K562 (cell line): Measurements from ENCODE around the gene RNPEPL1. TPM values are rescaled to one million over a fixed set of nuclear protein-coding genes. Genes with fewer than 3 reads are reported as not detected.

Source experiments
- ATAC-seq: fragments of 200-7000 bp; cut with Tn5 transposase; 3 replicates; pipeline ENCODE4 v1.9.1; 2020; ENCODE audit warnings: moderate library complexity
- BruUV-seq: library from RNA; stranded (reverse); fragments of 400-500 nt; replicated peaks from 2 replicates; lab custom pipeline; 2021; lab: Mats Ljungman, UMichigan
- CTCF ChIA-PET: fragments of 300-600 bp; formaldehyde crosslinking; extraction: SDS; loops from one replicate; lab custom pipeline; 2021; ENCODE audit warnings: low intra/inter-chr PET ratio; lab: Yijun Ruan, JAX
- POLR2A ChIA-PET: fragments of 300-600, 350-650 bp; sonication (Branson Sonifier 250); formaldehyde crosslinking; extraction: SDS; loops from one replicate; lab custom pipeline; 2021; ENCODE audit warnings: antibody characterized with exemption, inconsistent platforms; lab: Yijun Ruan, JAX
- DNase-seq, 4 experiments: peaks; one replicate each; pipeline versions ENCODE4 v3.0.0 to v3.0.0-alpha.2; 2011 to 2018; ENCODE audit warnings: low spot score in 3 of 4, mixed read lengths in 3 of 4; ENCODE audit errors: extremely low read depth in 1 of 4
- FAIRE-seq: peaks from 2 replicates; lab custom pipeline; 2011; peaks lifted over from hg19 to GRCh38; lab: Jason Lieb, UNC
- H2AFZ ChIP-seq: 2 replicates; pipeline ENCODE4 v1.6.0; 2011; ENCODE audit warnings: low read depth, low read length, control low read depth, inconsistent platforms
- H3K27ac ChIP-seq: fragments of 200-600 bp; 3 replicates; pipeline ENCODE4 v1.8.0; 2011; ENCODE audit warnings: low read depth, mild to moderate bottlenecking, control low read depth, inconsistent platforms, low read length, moderate library complexity, mixed read lengths; ENCODE audit errors: extremely low read depth
- H3K27me3 ChIP-seq, 2 experiments: fragments of 300-600 bp in 1 of 2; 2 replicates in 1 of 2; 3 replicates in 1 of 2; pipeline versions ENCODE4 v1.6.0 to v1.8.0; 2011; ENCODE audit warnings: inconsistent platforms in 2 of 2, low read length in 2 of 2, mild to moderate bottlenecking in 1 of 2, mixed read lengths in 1 of 2, moderate library complexity in 1 of 2; ENCODE audit not compliant: control insufficient read depth in 2 of 2, insufficient read depth in 2 of 2
- H3K36me3 ChIP-seq: fragments of 300-600 bp; 3 replicates; pipeline ENCODE4 v1.8.0; 2011; ENCODE audit warnings: mild to moderate bottlenecking, low read length, inconsistent platforms; ENCODE audit not compliant: control insufficient read depth, insufficient read depth
- H3K4me1 ChIP-seq, 2 experiments: fragments of 200-600 bp in 1 of 2; replicated peaks in 1 of 2; 2 replicates in 1 of 2; 3 replicates in 1 of 2; pipeline versions ENCODE4 v1.5.1 to v1.8.0; 2011; ENCODE audit warnings: inconsistent platforms in 2 of 2, low read length in 2 of 2, mild to moderate bottlenecking in 1 of 2, mixed read lengths in 1 of 2, moderate library complexity in 1 of 2; ENCODE audit not compliant: control insufficient read depth in 2 of 2, insufficient read depth in 2 of 2
- H3K4me2 ChIP-seq: 2 replicates; pipeline ENCODE4 v1.6.1; 2011; ENCODE audit warnings: low read length, control low read depth, inconsistent platforms, mixed read lengths; ENCODE audit not compliant: insufficient read depth
- H3K4me3 ChIP-seq: fragments of 200-600 bp; sonication (generic), shearing (Covaris generic); 2 replicates; pipeline ENCODE4 v1.5.1; 2016; ENCODE audit warnings: control low read depth, inconsistent platforms
- H3K79me2 ChIP-seq: fragments of 200-600 bp; 3 replicates; pipeline ENCODE4 v1.8.0; 2011; ENCODE audit warnings: low read length, inconsistent platforms; ENCODE audit not compliant: control insufficient read depth, insufficient read depth
- H3K9ac ChIP-seq, 2 experiments: 2 replicates each; pipeline versions ENCODE4 v1.6.0 to v1.6.1; 2011; ENCODE audit warnings: low read depth in 2 of 2, low read length in 2 of 2, control low read depth in 1 of 2, inconsistent platforms in 1 of 2, mild to moderate bottlenecking in 1 of 2, mixed read lengths in 1 of 2; ENCODE audit not compliant: insufficient read depth in 1 of 2
- H3K9me1 ChIP-seq: one replicate; pipeline ENCODE4 v1.6.0; 2011; ENCODE audit warnings: inconsistent platforms, mild to moderate bottlenecking, low read length, moderate library complexity; ENCODE audit not compliant: control insufficient read depth, insufficient read depth
- H3K9me3 ChIP-seq: replicated peaks from 2 replicates; pipeline ENCODE4 v1.5.1; 2011; ENCODE audit warnings: low read depth, low read length, inconsistent platforms; ENCODE audit not compliant: control insufficient read depth, insufficient read depth
- H4K20me1 ChIP-seq: replicated peaks from 2 replicates; pipeline ENCODE4 v1.6.1; 2011; ENCODE audit warnings: low read length, inconsistent platforms, mixed read lengths; ENCODE audit not compliant: control insufficient read depth, insufficient read depth
- GATAD2A ChIP-seq: fragments of 450-650 bp; IDR thresholded peaks from 2 replicates; pipeline ENCODE4 v1.6.1; 2017
- GTF2E2 ChIP-seq: fragments of 200-800 bp; sonication (Bioruptor generic); IDR thresholded peaks from 2 replicates; pipeline ENCODE4 v1.6.1; 2016; ENCODE audit warnings: missing genetic modification characterization, missing compliant biosample characterization
- HDAC8 ChIP-seq: fragments of 450-650 bp; IDR thresholded peaks from 2 replicates; pipeline ENCODE4 v1.6.1; 2016; ENCODE audit warnings: mild to moderate bottlenecking, missing genetic modification characterization, moderate library complexity, missing compliant biosample characterization
- KDM4B ChIP-seq, 2 experiments: fragments of 450-650 bp in 1 of 2; sonication (generic) in 1 of 2; IDR thresholded peaks; 2 replicates each; pipeline ENCODE4 v1.6.1; 2016 to 2017; ENCODE audit warnings: borderline replicate concordance in 2 of 2, antibody characterized with exemption in 1 of 2, low read depth in 1 of 2, mild to moderate bottlenecking in 1 of 2
- POLR2A ChIP-seq: fragments of 450-650 bp; conservative IDR thresholded peaks from 2 replicates; pipeline ENCODE4 v1.6.1; 2016
- PYGO2 ChIP-seq: fragments of 450-650 bp; IDR thresholded peaks from 2 replicates; pipeline ENCODE4 v1.6.1; 2016; ENCODE audit warnings: mild to moderate bottlenecking, missing genetic modification characterization, moderate library complexity, missing compliant biosample characterization
- SRSF7 ChIP-seq: fragments of 200-400 bp; formaldehyde crosslinking; optimal IDR thresholded peaks from 2 replicates; pipeline ENCODE3; 2017; ENCODE audit warnings: mild to moderate bottlenecking, low read depth, low read length
- STAG1 ChIP-seq: sonication (generic); formaldehyde crosslinking; IDR thresholded peaks from 2 replicates; pipeline ENCODE4 v1.5.0; 2020; ENCODE audit warnings: missing genetic modification reagents, borderline replicate concordance
- TAF1 ChIP-seq: IDR thresholded peaks from 2 replicates; pipeline ENCODE4 v1.6.1; 2011; ENCODE audit warnings: mild to moderate bottlenecking, low read length, moderate library complexity; ENCODE audit not compliant: insufficient read depth, control insufficient read depth, severe bottlenecking; ENCODE audit errors: extremely low read depth
- TAF9B ChIP-seq: fragments of 450-650 bp; IDR thresholded peaks from 2 replicates; pipeline ENCODE4 v1.6.1; 2018; ENCODE audit warnings: mild to moderate bottlenecking; ENCODE audit not compliant: partially characterized antibody
- TFE3 ChIP-seq: fragments of 450-650 bp; formaldehyde crosslinking; IDR thresholded peaks from 2 replicates; pipeline ENCODE4 v1.4.0; 2020; ENCODE audit warnings: mild to moderate bottlenecking, mixed read lengths
- TRIM24 ChIP-seq, 2 experiments: fragments of 450-650 bp; IDR thresholded peaks; 2 replicates each; pipeline ENCODE4 v1.6.1; 2016
- WGBS: fragments of 100-300 bp; shearing (Covaris generic); methylation state at CpG from one replicate; pipeline ENCODE4 v1.1.6; 2016; ENCODE audit warnings: low coverage, mixed read lengths; ENCODE audit not compliant: insufficient coverage; ENCODE audit errors: missing lambda C conversion rate; 5-methylcytosine and 5-hydroxymethylcytosine counted together
- in situ Hi-C: fragments of 300-500 bp; cut with MboI; formaldehyde crosslinking; loops from 4 replicates; pipeline ENCODE4 v1.15.0; 2018; ENCODE audit warnings: inconsistent platforms, mixed read lengths
- intact Hi-C: fragments of 100-400 bp; cut with micrococcal nuclease; formaldehyde crosslinking; loops from 2 replicates; pipeline ENCODE4 v1.14.2; 2022
- polyA plus RNA-seq, 8 experiments: library from polyadenylated mRNA; depleted of rRNA in 4 of 8; stranded (reverse) in 5 of 8; unstranded in 3 of 8; fragments of >200 nt; fragmentation: Nextera tagmentation in 2 of 8; fragmentation: Illumina TruSeq in 1 of 8; extraction: Ambion mirVana in 2 of 8; extraction: Trizol in 1 of 8; gene quantifications; 2 replicates each; pipeline versions ENCODE4 v1.2.1 to v1.2.3, GENCODE V29; 2011 to 2014; ENCODE audit warnings: inconsistent platforms in 1 of 8, missing spikeins in 1 of 8
- total RNA-seq, 7 experiments: library from RNA; depleted of rRNA in 6 of 7; stranded (reverse); fragments of >200 nt in 6 of 7; fragmentation: Illumina TruSeq in 2 of 7; extraction: Trizol in 2 of 7; gene quantifications; 2 replicates each; pipeline versions ENCODE4 v1.2.1 to v1.2.3, GENCODE V29; 2011 to 2021; ENCODE audit warnings: low replicate concordance in 1 of 7

RNPEPL1 gene
- total and polyA plus RNA-seq, 9 of the 15 experiments (the other 6 are each of a cell fraction or from before 2014, with no cell fraction given): 0.07 to 38.7 (median 5.6) TPM

GRCh38 chr2:240572141-240573031, 4.1 kb downstream of the RNPEPL1 start:
- H4K20me1 ChIP-seq: no peaks in the 10 kb centered on the region
- H3K9ac ChIP-seq: no peak overlapping the region
- DNase-seq (no peak), FAIRE-seq (no peak), ATAC-seq (no peak)
- CTCF ChIA-PET: no interaction called here
- H3K4me1 ChIP-seq: peaks cover 4 to 49% of the 10 kb centered on the region in 2 experiments; a peak in 4 of 5 replicates
- no TSS peak for BruUV-seq
- no peak overlapping the region for H3K4me3 ChIP-seq
- no peaks in the 10 kb centered on the region for H3K27me3 ChIP-seq
- in situ Hi-C loops (no loop called here), intact Hi-C loops (no loop called here)
- H3K27ac ChIP-seq: no peak overlapping the region
- POLR2A ChIA-PET: interaction anchor here (0.9 to 1.4 kb wide), 2 partner anchors 8 to 12 kb away, joined by 3 to 8 read pairs; no protein-coding TSS in a partner anchor
- H3K4me2 ChIP-seq: no peak overlapping the region
- 96% methylated on average over 14 of the region's 30 CpGs for WGBS
- H3K36me3 ChIP-seq: peaks cover 30% of the 10 kb centered on the region; the same call in 1 of the 3 replicates
- peaks cover 35% of the 10 kb centered on the region for H3K79me2 ChIP-seq
- H2AFZ ChIP-seq: no peak overlapping the region
- no peaks in the 10 kb centered on the region for H3K9me1 ChIP-seq
- no peaks in the 10 kb centered on the region for H3K9me3 ChIP-seq
- TF ChIP-seq TAF1 (no peak), GTF2E2 (no peak), PYGO2 (tag) (no peak), GATAD2A (no peak), TFE3 (no peak), POLR2A (no peak), HDAC8 (tag) (no peak), STAG1 (no peak), KDM4B (IDR thresholded peaks at IDR 0.05; ENCODE audit: borderline replicate concordance in 2 of 2, low read depth in 1 of 2) (no peak), TAF9B (no peak), TRIM24 (IDR thresholded peaks at IDR 0.05) (no peak), SRSF7 (no peak)
